IMR-90 (cell line): Measurements from ENCODE around the gene ARHGAP24. TPM values are rescaled to one million over a fixed set of nuclear protein-coding genes. Genes with fewer than 3 reads are reported as not detected.

ENCODE experiments used
- ATAC-seq: fragments of 200-7000 bp; cut with Tn5 transposase; 2 replicates; pipeline ENCODE4 v1.9.1; 2020; ENCODE audit warnings: low read depth, mild to moderate bottlenecking, moderate library complexity
- BruUV-seq: library from RNA; stranded (reverse); fragments of 400-500 nt; replicated peaks from 2 replicates; lab custom pipeline; 2021; lab: Mats Ljungman, UMichigan
- CTCF ChIA-PET: fragments of 300-600 bp; formaldehyde crosslinking; extraction: SDS; loops from one replicate; lab custom pipeline; 2021; ENCODE audit warnings: antibody characterized with exemption; lab: Yijun Ruan, JAX
- POLR2A ChIA-PET: fragments of 300-600 bp; sonication (Branson Sonifier 250); formaldehyde crosslinking; loops from one replicate; lab custom pipeline; 2022; ENCODE audit warnings: antibody characterized with exemption; ENCODE audit not compliant: unreplicated experiment; lab: Charles Lee
- DNase-seq: peaks from one replicate; pipeline ENCODE4 v3.0.0; 2013
- H2AFZ ChIP-seq: replicated peaks from 2 replicates; pipeline ENCODE3; 2013; ENCODE audit warnings: low read length, mild to moderate bottlenecking; ENCODE audit not compliant: poor library complexity
- H2AK5ac ChIP-seq: 2 replicates; pipeline ENCODE4 v1.6.1; 2013; ENCODE audit warnings: low read depth, low read length, inconsistent platforms
- H2AK9ac ChIP-seq: replicated peaks from 2 replicates; pipeline ENCODE3; 2013; ENCODE audit warnings: mild to moderate bottlenecking, low read depth, low read length, moderate library complexity; ENCODE audit not compliant: poor library complexity
- H2BK120ac ChIP-seq: 2 replicates; pipeline ENCODE4 v1.6.1; 2013; ENCODE audit warnings: low read depth, low read length, inconsistent platforms
- H2BK15ac ChIP-seq: 3 replicates; pipeline ENCODE4 v1.6.1; 2013; ENCODE audit warnings: low read depth, low read length, inconsistent platforms
- H2BK20ac ChIP-seq: 2 replicates; pipeline ENCODE4 v1.6.1; 2013; ENCODE audit warnings: low read depth, mild to moderate bottlenecking, inconsistent platforms, low read length, moderate library complexity
- H2BK5ac ChIP-seq: 2 replicates; pipeline ENCODE4 v1.6.1; 2013; ENCODE audit warnings: mild to moderate bottlenecking, low read depth, low read length, inconsistent platforms; ENCODE audit not compliant: poor library complexity, severe bottlenecking
- H3K14ac ChIP-seq: replicated peaks from 2 replicates; pipeline ENCODE4 v1.6.1; 2013; ENCODE audit warnings: low read depth, low read length, inconsistent platforms
- H3K18ac ChIP-seq: 2 replicates; pipeline ENCODE4 v1.6.1; 2013; ENCODE audit warnings: low read depth, low read length, control low read depth
- H3K23ac ChIP-seq: 2 replicates; pipeline ENCODE4 v1.6.1; 2013; ENCODE audit warnings: low read depth, low read length, inconsistent platforms
- H3K27ac ChIP-seq: 2 replicates; pipeline ENCODE4 v1.5.1; 2013; ENCODE audit warnings: mild to moderate bottlenecking, control low read depth, low read length; ENCODE audit not compliant: insufficient read depth
- H3K27me3 ChIP-seq: 2 replicates; pipeline ENCODE4 v1.6.1; 2013; ENCODE audit warnings: low read length; ENCODE audit not compliant: control insufficient read depth, insufficient read depth
- H3K36me3 ChIP-seq: 2 replicates; pipeline ENCODE4 v1.6.1; 2013; ENCODE audit warnings: low read length, mixed read lengths; ENCODE audit not compliant: control insufficient read depth, insufficient read depth
- H3K4ac ChIP-seq: 2 replicates; pipeline ENCODE4 v1.6.1; 2013; ENCODE audit warnings: low read depth, low read length, inconsistent platforms
- H3K4me1 ChIP-seq: 2 replicates; pipeline ENCODE4 v1.6.1; 2013; ENCODE audit warnings: low read length, mixed read lengths; ENCODE audit not compliant: control insufficient read depth, insufficient read depth
- H3K4me2 ChIP-seq: 2 replicates; pipeline ENCODE4 v1.6.1; 2013; ENCODE audit warnings: low read depth, mild to moderate bottlenecking, control low read depth, low read length, moderate library complexity
- H3K4me3 ChIP-seq: 2 replicates; pipeline ENCODE4 v1.5.1; 2013; ENCODE audit warnings: low read depth, mild to moderate bottlenecking, control low read depth, low read length, moderate library complexity; ENCODE audit not compliant: insufficient read depth
- H3K56ac ChIP-seq: 2 replicates; pipeline ENCODE4 v1.6.1; 2013; ENCODE audit warnings: low read length, inconsistent platforms; ENCODE audit not compliant: insufficient read depth; ENCODE audit errors: extremely low read depth
- H3K79me1 ChIP-seq, 2 experiments: 2 replicates each; pipeline ENCODE4 v1.6.1; 2013; ENCODE audit warnings: low read length in 2 of 2, inconsistent platforms in 1 of 2, low read depth in 1 of 2
- H3K9ac ChIP-seq: 2 replicates; pipeline ENCODE4 v1.6.1; 2013; ENCODE audit warnings: low read depth, low read length, control low read depth
- H3K9me1 ChIP-seq: 2 replicates; pipeline ENCODE4 v1.6.1; 2013; ENCODE audit warnings: low read length, inconsistent platforms; ENCODE audit not compliant: insufficient read depth
- H3K9me3 ChIP-seq: 2 replicates; pipeline ENCODE4 v1.6.1; 2013; ENCODE audit warnings: low read length; ENCODE audit not compliant: control insufficient read depth, insufficient read depth
- H4K20me1 ChIP-seq: 2 replicates; pipeline ENCODE4 v1.6.1; 2013; ENCODE audit warnings: low read length, inconsistent platforms; ENCODE audit not compliant: insufficient read depth
- H4K5ac ChIP-seq: 2 replicates; pipeline ENCODE4 v1.6.1; 2013; ENCODE audit warnings: mild to moderate bottlenecking, low read depth, low read length, control low read depth
- H4K8ac ChIP-seq, 2 experiments: 2 replicates each; pipeline ENCODE4 v1.6.1; 2013; ENCODE audit warnings: low read depth in 2 of 2, low read length in 2 of 2, control low read depth in 1 of 2, inconsistent platforms in 1 of 2
- H4K91ac ChIP-seq: 2 replicates; pipeline ENCODE4 v1.6.1; 2013; ENCODE audit warnings: low read depth, low read length, inconsistent platforms; ENCODE audit not compliant: insufficient read depth
- CHD1 ChIP-seq: IDR thresholded peaks from 2 replicates; pipeline ENCODE4 v1.6.1; 2012; ENCODE audit warnings: low read depth, low read length, improper control_type of control experiment
- CTCF ChIP-seq: conservative IDR thresholded peaks from 2 replicates; pipeline ENCODE4 v1.5.1; 2012; ENCODE audit warnings: mild to moderate bottlenecking, low read depth, low read length, improper control_type of control experiment
- ELK1 ChIP-seq: fragments of 150-350 bp; IDR thresholded peaks from 2 replicates; pipeline ENCODE4 v1.6.1; 2016; ENCODE audit warnings: low read depth, mild to moderate bottlenecking, low read length, moderate library complexity, borderline replicate concordance
- MAFK ChIP-seq: IDR thresholded peaks from 2 replicates; pipeline ENCODE4 v1.6.1; 2012; ENCODE audit warnings: low read depth, low read length, improper control_type of control experiment
- MAZ ChIP-seq: IDR thresholded peaks from 2 replicates; pipeline ENCODE4 v1.6.1; 2012; ENCODE audit warnings: low read depth, mild to moderate bottlenecking, low read length, improper control_type of control experiment, moderate library complexity, borderline replicate concordance
- MXI1 ChIP-seq: IDR thresholded peaks from 2 replicates; pipeline ENCODE4 v1.6.1; 2012; ENCODE audit warnings: low read depth, mild to moderate bottlenecking, low read length, moderate library complexity, borderline replicate concordance
- POLR2A ChIP-seq: IDR thresholded peaks from 2 replicates; pipeline ENCODE4 v1.6.1; 2012; ENCODE audit warnings: mild to moderate bottlenecking, low read depth, low read length
- RAD21 ChIP-seq: IDR thresholded peaks from 2 replicates; pipeline ENCODE4 v1.6.1; 2012; ENCODE audit warnings: low read length, improper control_type of control experiment
- RCOR1 ChIP-seq: IDR thresholded peaks from 2 replicates; pipeline ENCODE4 v1.6.1; 2012; ENCODE audit warnings: mild to moderate bottlenecking, low read length, improper control_type of control experiment; ENCODE audit not compliant: insufficient replicate concordance
- RFX5 ChIP-seq: IDR thresholded peaks from 2 replicates; pipeline ENCODE4 v1.8.0; 2012; ENCODE audit warnings: low read depth, mild to moderate bottlenecking, low read length, moderate library complexity
- WGBS, 2 experiments: methylation state at CpG; one replicate each; pipeline versions ENCODE4 v1.1.5 to v1.1.7; 2013; ENCODE audit warnings: missing lambda C conversion rate in 2 of 2; ENCODE audit not compliant: insufficient read length in 1 of 2; ENCODE audit errors: extremely low coverage in 2 of 2; 5-methylcytosine and 5-hydroxymethylcytosine counted together
- dilution Hi-C: fragments of 300-500 bp; cut with HindIII; formaldehyde crosslinking; loops from one replicate; pipeline ENCODE4 v1.14.3; 2018; ENCODE audit warnings: low sequenced_read_pairs; ENCODE audit not compliant: unreplicated experiment
- in situ Hi-C: fragments of 300-500 bp; cut with MboI; formaldehyde crosslinking; loops from 3 replicates; pipeline ENCODE4 v1.14.3; 2019; ENCODE audit warnings: low sequenced_read_pairs, inconsistent platforms, mixed read lengths
- intact Hi-C: fragments of 100-400 bp; cut with micrococcal nuclease; formaldehyde crosslinking; loops from 2 replicates; pipeline ENCODE4 v1.10.0; 2022
- polyA plus RNA-seq, 3 experiments: library from polyadenylated mRNA; depleted of rRNA; stranded (reverse); fragments of >200 nt; gene quantifications; 2 replicates each; pipeline ENCODE4 v1.2.3, GENCODE V29; 2012; ENCODE audit warnings: low replicate concordance in 1 of 3
- total RNA-seq: library from RNA; depleted of rRNA; stranded (reverse); fragments of >200 nt; gene quantifications from 2 replicates; pipeline ENCODE4 v1.2.3, GENCODE V29; 2012
- TF ChIP-seq, protein P1 (sequence below): fragments of 150-350 bp; IDR thresholded peaks from 2 replicates; pipeline ENCODE4 v1.6.1; 2017; ENCODE audit warnings: mild to moderate bottlenecking, antibody characterized with exemption, low read length, low read depth

Gene ARHGAP24
- total and polyA plus RNA-seq, 2 of the 4 experiments (the other 2 are of a cell fraction), result 11.9 to 24.0 TPM

DNA sequence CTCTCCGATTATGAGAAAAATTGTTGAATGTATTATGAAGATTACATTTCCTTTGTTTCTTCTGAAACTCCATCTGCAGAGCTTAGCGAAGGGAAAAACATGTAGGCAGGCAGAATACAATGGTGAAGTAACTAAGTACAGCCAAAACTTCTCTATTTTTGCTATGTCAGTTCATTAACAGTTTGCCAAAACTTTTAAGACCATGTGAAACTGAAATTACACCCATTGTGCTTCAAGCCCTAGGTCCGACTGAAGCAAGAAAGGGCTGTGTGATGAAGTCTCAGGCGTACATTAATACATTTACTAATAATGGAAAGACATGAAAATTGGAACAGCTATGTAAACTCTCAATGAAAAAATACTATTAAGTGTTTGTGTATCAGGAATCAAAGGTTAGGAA, 486.9 kb downstream of the ARHGAP24 start:
- Histone ChIP-seq H3K27ac (no peak overlapping the region), H3K79me1 (peaks cover 0 to 8% of the 10 kb centered on the region in 2 experiments; a peak in 1 of 4 replicates), H3K14ac (no peak overlapping the region), H4K5ac (no peak overlapping the region), H4K20me1 (no peaks in the 10 kb centered on the region), H3K9ac (no peak overlapping the region), H2BK15ac (no peak overlapping the region), H3K27me3 (no peaks in the 10 kb centered on the region), H2AK5ac (no peak overlapping the region), H3K4me1 (no peaks in the 10 kb centered on the region; the same call in 1 of the 2 replicates), H2BK20ac (no peak overlapping the region), H3K56ac (no peak overlapping the region), H3K4me3 (no peak overlapping the region), H3K18ac (no peak overlapping the region), H2AK9ac (no peak overlapping the region), H3K23ac (no peak overlapping the region), H3K9me1 (no peaks in the 10 kb centered on the region), H3K4me2 (no peak overlapping the region), H2BK5ac (no peak overlapping the region), H4K91ac (no peak overlapping the region), H3K4ac (no peak overlapping the region), H2AFZ (no peak overlapping the region), H4K8ac (no peak overlapping the region), H2BK120ac (no peak overlapping the region), H3K9me3 (no peaks in the 10 kb centered on the region), H3K36me3 (no peaks in the 10 kb centered on the region)
- intact Hi-C loops (loop anchor here (10.0 kb wide), 1 partner anchor 587 kb away; no protein-coding TSS in a partner anchor), dilution Hi-C loops (no loop called here), in situ Hi-C loops (no loop called here)
- ChIA-PET POLR2A (no interaction called here), CTCF (no interaction called here)
- WGBS, 2 experiments, result no CpG with 5 or more reads among the region's 4 CpGs
- ATAC-seq (no peak), DNase-seq (no peak)
- no peak for TF ChIP-seq RAD21
- TF ChIP-seq, protein P1, sequence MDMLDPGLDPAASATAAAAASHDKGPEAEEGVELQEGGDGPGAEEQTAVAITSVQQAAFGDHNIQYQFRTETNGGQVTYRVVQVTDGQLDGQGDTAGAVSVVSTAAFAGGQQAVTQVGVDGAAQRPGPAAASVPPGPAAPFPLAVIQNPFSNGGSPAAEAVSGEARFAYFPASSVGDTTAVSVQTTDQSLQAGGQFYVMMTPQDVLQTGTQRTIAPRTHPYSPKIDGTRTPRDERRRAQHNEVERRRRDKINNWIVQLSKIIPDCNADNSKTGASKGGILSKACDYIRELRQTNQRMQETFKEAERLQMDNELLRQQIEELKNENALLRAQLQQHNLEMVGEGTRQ, result no peak
- no peak for TF ChIP-seq RCOR1
- no peak for TF ChIP-seq RFX5
- no peak for TF ChIP-seq MAZ
- no peak for TF ChIP-seq CTCF
- TF ChIP-seq POLR2A, result no peak
- no peak for TF ChIP-seq MXI1
- no peak for TF ChIP-seq MAFK
- TF ChIP-seq CHD1, result no peak
- no peak for TF ChIP-seq ELK1
- BruUV-seq, result no TSS peak
